Karpas-422 (cell line): Measurements from ENCODE around the gene PAQR7. TPM values are rescaled to one million over a fixed set of nuclear protein-coding genes. Genes with fewer than 3 reads are reported as not detected.

Experiments used
- DNase-seq: peaks from one replicate; pipeline ENCODE4 v3.0.0-alpha.2; 2015
- H2AFZ ChIP-seq: fragments of 200-600 bp; sonication (generic); 2 replicates; pipeline ENCODE4 v1.6.1; 2014; ENCODE audit warnings: antibody characterized with exemption, low read length, mixed read lengths
- H3K27ac ChIP-seq: fragments of 200-600 bp; sonication (generic); 2 replicates; pipeline ENCODE4 v1.5.1; 2014; ENCODE audit warnings: mild to moderate bottlenecking, low read length, moderate library complexity
- H3K27me3 ChIP-seq: fragments of 200-600 bp; sonication (generic); 2 replicates; pipeline ENCODE4 v1.6.1; 2014; ENCODE audit warnings: low read length, mixed read lengths
- H3K36me3 ChIP-seq: fragments of 200-600 bp; sonication (generic); 2 replicates; pipeline ENCODE4 v1.6.1; 2014; ENCODE audit warnings: low read length, mixed read lengths; ENCODE audit not compliant: insufficient read depth
- H3K4me1 ChIP-seq: fragments of 200-600 bp; sonication (generic); 2 replicates; pipeline ENCODE4 v1.6.1; 2014; ENCODE audit warnings: mild to moderate bottlenecking, low read length, mixed read lengths
- H3K4me2 ChIP-seq: fragments of 200-600 bp; sonication (generic); 2 replicates; pipeline ENCODE4 v1.6.1; 2014; ENCODE audit warnings: low read length, low read depth, mild to moderate bottlenecking; ENCODE audit not compliant: poor library complexity, severe bottlenecking
- H3K4me3 ChIP-seq: fragments of 200-600 bp; sonication (generic); 2 replicates; pipeline ENCODE4 v1.5.1; 2014; ENCODE audit warnings: mild to moderate bottlenecking, antibody characterized with exemption, low read length, mixed read lengths
- H3K79me2 ChIP-seq: fragments of 200-600 bp; sonication (generic); 2 replicates; pipeline ENCODE4 v1.6.1; 2014; ENCODE audit warnings: mild to moderate bottlenecking, low read length, mixed read lengths
- H3K9ac ChIP-seq: fragments of 200-600 bp; sonication (generic); 2 replicates; pipeline ENCODE4 v1.6.0; 2014; ENCODE audit warnings: low read length
- H3K9me2 ChIP-seq: fragments of 200-600 bp; sonication (generic), shearing (Covaris generic); replicated peaks from 2 replicates; pipeline ENCODE4 v1.6.0; 2014; ENCODE audit warnings: mild to moderate bottlenecking, low read length, moderate library complexity; ENCODE audit not compliant: insufficient read depth
- H3K9me3 ChIP-seq: fragments of 300-700, 200-600 bp; sonication (generic); 2 replicates; pipeline ENCODE4 v1.6.1; 2014; ENCODE audit warnings: low read length, mixed read lengths
- H4K20me1 ChIP-seq: fragments of 200-600 bp; sonication (generic); 2 replicates; pipeline ENCODE4 v1.6.1; 2014; ENCODE audit warnings: mild to moderate bottlenecking, antibody characterized with exemption, low read length, low read depth; ENCODE audit not compliant: insufficient read depth
- total RNA-seq: library from RNA; depleted of rRNA; stranded (reverse); fragments of >200 nt; shearing (Covaris generic); gene quantifications from 2 replicates; pipeline ENCODE4 v1.2.3, GENCODE V29; 2014; ENCODE audit warnings: low replicate concordance

The PAQR7 gene
- total RNA-seq, 1 experiment from 2014 or later, result 8.4 TPM

GRCh38 chr1:25905680-25906643, 30.5 kb upstream of the PAQR7 start, which contains the start of gene STMN1:
STMN1 (minus strand) TSS chr1:25906419; CDS start chr1:25904676, 1,743 bp downstream.
- Histone ChIP-seq H3K4me1 (peaks cover 16% of the 10 kb centered on the region), H3K36me3 (peaks cover 29% of the 10 kb centered on the region), H2AFZ (no peak within 1 kb of the TSS), H3K4me2 (peak within 1 kb of the TSS; percentile 98), H3K27me3 (no peaks in the 10 kb centered on the region), H3K9me2 (no peaks in the 10 kb centered on the region), H4K20me1 (no peaks in the 10 kb centered on the region), H3K9ac (peak within 1 kb of the TSS; percentile 79), H3K9me3 (no peaks in the 10 kb centered on the region), H3K27ac (peak within 1 kb of the TSS; percentile 94), H3K79me2 (peaks cover 38% of the 10 kb centered on the region), H3K4me3 (peak within 1 kb of the TSS; percentile 86)
- peak; percentile 98 for DNase-seq

GRCh38 chr1:25904943-25905679, 29.6 kb upstream of the PAQR7 start:
- peak overlapping the region; percentile 94 for H3K27ac ChIP-seq
- no peaks in the 10 kb centered on the region for H3K9me2 ChIP-seq
- peak overlapping the region; percentile 79 for H3K9ac ChIP-seq
- H3K4me3 ChIP-seq, result peak overlapping the region; percentile 86
- H3K9me3 ChIP-seq, result no peaks in the 10 kb centered on the region
- H3K4me2 ChIP-seq, result peak overlapping the region; percentile 98
- DNase-seq, result peak; percentile 98
- no peak overlapping the region for H2AFZ ChIP-seq
- peaks cover 37% of the 10 kb centered on the region for H3K36me3 ChIP-seq
- peaks cover 42% of the 10 kb centered on the region for H3K79me2 ChIP-seq
- no peaks in the 10 kb centered on the region for H3K27me3 ChIP-seq
- H4K20me1 ChIP-seq, result no peaks in the 10 kb centered on the region
- H3K4me1 ChIP-seq, result peaks cover 16% of the 10 kb centered on the region

- H3K4me3 ChIP-seq, result peak overlapping the region; percentile 86
Measured at GRCh38 chr1:25903986-25904385, 28.5 kb upstream of the PAQR7 start.

GRCh38 chr1:25902462-25902861, 27.0 kb upstream of the PAQR7 start:
- no peak overlapping the region for H3K4me2 ChIP-seq

More at GRCh38 chr1:25903986-25904385, 28.5 kb upstream of the PAQR7 start:
- H3K27me3 ChIP-seq, result no peaks in the 10 kb centered on the region
- no peaks in the 10 kb centered on the region for H4K20me1 ChIP-seq
- peaks cover 42% of the 10 kb centered on the region for H3K79me2 ChIP-seq
- H2AFZ ChIP-seq, result no peak overlapping the region
- H3K9me3 ChIP-seq, result no peaks in the 10 kb centered on the region
- 0 out of 2 replicates have a peak overlapping the region, but pooled peaks have one; percentile 94 for H3K27ac ChIP-seq
- peaks cover 16% of the 10 kb centered on the region for H3K4me1 ChIP-seq
- H3K36me3 ChIP-seq, result peaks cover 48% of the 10 kb centered on the region
- no peaks in the 10 kb centered on the region for H3K9me2 ChIP-seq
- H3K9ac ChIP-seq, result peak overlapping the region; percentile 79
- peak overlapping the region; percentile 98 for H3K4me2 ChIP-seq
- no peak for DNase-seq

GRCh38 chr1:25900219-25900618, 24.7 kb upstream of the PAQR7 start:
- Histone ChIP-seq H3K4me1 (peaks cover 20% of the 10 kb centered on the region), H3K36me3 (peaks cover 51% of the 10 kb centered on the region), H2AFZ (no peak overlapping the region)

More at GRCh38 chr1:25902462-25902861, 27.0 kb upstream of the PAQR7 start:
- no peaks in the 10 kb centered on the region for H3K27me3 ChIP-seq
- H3K9ac ChIP-seq, result no peak overlapping the region
- H3K27ac ChIP-seq, result no peak overlapping the region
- H4K20me1 ChIP-seq, result no peaks in the 10 kb centered on the region
- no peak overlapping the region for H3K4me3 ChIP-seq
- H2AFZ ChIP-seq, result no peak overlapping the region
- peaks cover 42% of the 10 kb centered on the region for H3K79me2 ChIP-seq
- H3K4me1 ChIP-seq, result peaks cover 16% of the 10 kb centered on the region
- no peak for DNase-seq
- no peaks in the 10 kb centered on the region for H3K9me3 ChIP-seq
- no peaks in the 10 kb centered on the region for H3K9me2 ChIP-seq
- peaks cover 51% of the 10 kb centered on the region for H3K36me3 ChIP-seq

GRCh38 chr1:25899792-25900191, 24.3 kb upstream of the PAQR7 start:
- peaks cover 51% of the 10 kb centered on the region for H3K36me3 ChIP-seq
- no peak overlapping the region for H3K9ac ChIP-seq
- no peaks in the 10 kb centered on the region for H3K27me3 ChIP-seq
- H4K20me1 ChIP-seq, result no peaks in the 10 kb centered on the region
- H3K27ac ChIP-seq, result no peak overlapping the region
- H3K4me3 ChIP-seq, result no peak overlapping the region
- H3K9me3 ChIP-seq, result no peaks in the 10 kb centered on the region
- no peaks in the 10 kb centered on the region for H3K9me2 ChIP-seq
- no peak overlapping the region for H2AFZ ChIP-seq
- DNase-seq, result no peak
- H3K4me1 ChIP-seq, result peaks cover 20% of the 10 kb centered on the region
- H3K79me2 ChIP-seq, result peaks cover 37% of the 10 kb centered on the region
- no peak overlapping the region for H3K4me2 ChIP-seq

More at GRCh38 chr1:25900219-25900618, 24.7 kb upstream of the PAQR7 start:
- no peak for DNase-seq
- Histone ChIP-seq H3K4me2 (no peak overlapping the region), H4K20me1 (no peaks in the 10 kb centered on the region), H3K9me2 (no peaks in the 10 kb centered on the region), H3K4me3 (no peak overlapping the region), H3K27me3 (no peaks in the 10 kb centered on the region), H3K9ac (no peak overlapping the region), H3K27ac (no peak overlapping the region), H3K79me2 (peaks cover 41% of the 10 kb centered on the region), H3K9me3 (no peaks in the 10 kb centered on the region)

- Histone ChIP-seq H3K4me2 (no peak overlapping the region), H3K9me3 (no peaks in the 10 kb centered on the region), H3K36me3 (peaks cover 48% of the 10 kb centered on the region), H3K27ac (no peak overlapping the region), H3K9me2 (no peaks in the 10 kb centered on the region), H3K4me1 (peaks cover 9% of the 10 kb centered on the region; the same call in 1 of the 2 replicates), H3K9ac (no peak overlapping the region), H4K20me1 (no peaks in the 10 kb centered on the region), H2AFZ (no peak overlapping the region), H3K4me3 (no peak overlapping the region), H3K79me2 (peaks cover 23% of the 10 kb centered on the region), H3K27me3 (no peaks in the 10 kb centered on the region)
- DNase-seq, result no peak
Measured at GRCh38 chr1:25898223-25899015, 22.9 kb upstream of the PAQR7 start.
